Cerebellar cortex (tissue), 1 donor: ENCODE data around the gene NCOA4.
"Not testable (repeated sequence)": the region's sequence is repeated elsewhere in the genome, so short reads cannot be mapped to it uniquely, and the experiment has no call there.

Experiments
- DNase-seq: peaks from one replicate; pipeline ENCODE4 v3.0.0-alpha.2; 2015; ENCODE audit warnings: low spot score

The NCOA4 gene

DNA sequence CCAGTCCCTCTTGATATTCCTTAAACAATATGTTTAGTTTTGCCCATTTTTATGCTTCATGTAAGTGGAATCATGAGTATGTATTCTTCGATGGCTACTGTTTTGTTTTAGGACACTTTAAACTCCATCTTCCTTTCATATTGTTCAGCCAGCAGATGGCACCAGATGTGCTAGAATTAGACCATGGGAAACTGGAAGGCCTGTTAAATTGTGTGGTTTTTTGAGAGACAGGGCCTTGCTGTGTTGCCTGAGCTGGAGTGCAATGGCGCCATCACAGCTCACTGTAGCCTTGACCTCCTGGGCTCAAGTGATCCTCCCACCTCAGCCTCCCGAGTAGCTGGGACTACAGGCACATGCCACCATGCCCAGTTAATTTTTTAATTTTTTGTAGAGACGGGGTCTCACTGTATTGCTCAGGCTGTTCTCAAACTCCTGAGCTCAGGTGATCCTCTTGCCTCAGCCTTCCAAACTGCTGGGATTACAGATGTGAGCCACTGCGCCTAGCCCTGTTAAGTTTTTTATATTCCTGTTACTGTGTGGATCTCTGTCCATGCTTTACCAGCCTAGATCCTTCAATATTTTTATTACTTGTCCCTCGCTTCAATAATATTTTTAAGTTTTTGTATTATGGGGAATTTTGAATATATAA lies 46.8 kb downstream of the NCOA4 start:
- DNase-seq = peak; percentile 56

DNA sequence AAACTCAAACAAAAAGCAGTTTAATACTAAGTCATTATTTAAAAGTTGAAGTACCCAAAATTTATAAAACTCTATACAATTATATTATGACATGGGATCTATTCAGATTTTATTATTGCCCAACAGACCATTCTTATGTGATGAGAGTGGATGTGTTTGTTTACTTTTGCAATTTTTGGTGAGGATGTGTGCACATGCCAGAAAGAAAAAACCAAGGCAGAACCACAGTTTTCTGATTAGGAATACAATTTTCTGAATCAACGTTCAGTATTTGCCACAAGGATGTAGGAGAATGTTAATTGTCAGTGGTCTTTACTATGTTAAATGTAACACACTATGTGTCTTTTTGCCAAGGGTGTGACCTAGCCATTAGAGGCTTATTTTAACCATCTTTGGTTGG lies 49.1 kb downstream of the NCOA4 start:
- not testable (repeated sequence) for DNase-seq

DNA sequence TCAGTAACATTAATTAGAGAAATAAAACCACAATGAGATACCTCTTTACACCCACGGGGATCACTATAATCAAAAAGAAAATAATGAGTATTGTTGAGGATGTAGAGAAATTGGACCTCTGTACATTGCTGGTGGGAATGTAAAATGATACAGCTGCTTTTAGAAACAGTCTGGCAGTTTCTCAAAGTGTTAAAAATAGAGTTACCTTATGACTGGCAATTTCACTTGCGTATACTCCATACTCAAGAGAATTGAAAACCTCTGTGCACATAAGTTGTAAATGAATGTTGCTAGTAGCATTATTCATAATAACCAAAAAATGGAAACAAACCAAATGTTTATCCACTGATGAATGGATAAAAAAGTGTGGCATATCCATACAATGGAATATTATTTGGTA lies 51.9 kb downstream of the NCOA4 start:
- not testable (repeated sequence) for DNase-seq

DNA sequence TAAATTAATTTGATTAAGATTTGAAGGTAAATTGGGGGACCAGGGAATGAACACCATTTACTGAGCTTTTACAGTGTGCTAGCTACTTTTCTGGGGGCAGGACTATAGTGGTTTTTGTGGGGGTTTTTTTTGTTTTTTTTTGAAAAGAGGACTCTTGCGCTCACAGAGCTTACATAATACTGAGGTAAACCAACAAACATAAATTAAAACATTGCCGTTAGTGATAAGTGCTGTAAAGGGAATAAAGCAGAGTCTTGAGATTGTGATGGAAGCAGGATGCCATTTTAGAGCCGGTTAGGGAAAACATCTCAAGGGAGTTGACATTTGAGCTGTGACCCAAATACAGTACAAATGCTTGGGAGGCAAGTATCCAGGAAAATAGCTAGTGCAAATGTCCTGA lies 56.4 kb downstream of the NCOA4 start:
- DNase-seq = not testable (repeated sequence)

DNA sequence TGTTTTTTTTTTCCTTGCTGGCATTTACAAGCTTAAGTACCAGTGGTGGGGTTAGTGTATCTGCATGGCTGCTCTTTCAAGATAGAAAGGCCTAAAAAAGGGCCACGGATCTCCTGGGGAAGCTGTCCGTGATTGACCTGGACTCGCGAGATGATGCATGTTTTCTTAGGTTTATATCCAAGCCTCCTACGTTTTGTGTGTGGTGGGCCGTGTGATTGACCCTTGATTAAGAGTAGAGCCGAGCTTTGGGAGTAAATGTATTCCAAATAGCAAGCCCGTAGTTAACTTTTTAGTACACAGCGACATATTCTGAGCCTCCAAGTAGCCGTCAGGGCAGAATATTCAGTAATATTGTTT lies 57.6 kb downstream of the NCOA4 start:
- DNase-seq = not testable (repeated sequence)

DNA sequence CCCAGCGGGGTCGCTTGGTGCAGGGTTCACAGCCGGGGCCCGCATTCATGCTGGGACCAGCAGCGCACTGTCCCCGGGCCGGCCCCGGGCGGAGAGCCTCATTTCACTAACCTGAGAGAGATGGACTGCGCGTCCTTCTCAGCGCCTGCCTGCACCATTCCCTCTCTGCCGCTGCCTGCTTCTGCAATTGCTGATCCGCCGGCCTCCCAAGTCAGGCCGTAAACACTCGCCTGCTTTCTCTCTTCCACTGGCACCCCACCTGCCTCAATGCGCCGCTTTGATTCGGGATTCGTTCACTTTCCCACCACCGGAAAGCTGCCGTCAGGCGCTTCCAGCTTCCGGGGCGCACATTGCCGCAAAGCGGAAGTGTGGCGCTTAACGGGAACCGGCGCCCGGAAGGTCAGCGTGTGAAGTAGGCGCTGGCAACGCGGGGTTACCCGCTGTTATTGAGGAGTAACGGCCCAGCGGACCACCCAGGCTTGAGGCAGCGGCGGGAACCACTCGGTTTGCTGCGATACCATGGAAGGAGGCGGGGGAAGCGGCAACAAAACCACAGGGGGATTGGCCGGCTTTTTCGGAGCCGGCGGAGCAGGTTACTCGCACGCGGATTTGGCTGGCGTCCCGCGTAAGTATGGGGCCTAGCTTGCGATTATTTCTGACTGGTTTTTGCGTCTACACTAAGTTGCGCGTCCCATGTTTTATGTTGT lies 58.2 kb downstream of the NCOA4 start, which contains the start of gene TIMM23:
TIMM23 (plus strand) TSS at position 384 of the 707 bp plus-strand sequence; CDS start at position 520, 136 bp downstream.
- peak; percentile 83 for DNase-seq

DNA sequence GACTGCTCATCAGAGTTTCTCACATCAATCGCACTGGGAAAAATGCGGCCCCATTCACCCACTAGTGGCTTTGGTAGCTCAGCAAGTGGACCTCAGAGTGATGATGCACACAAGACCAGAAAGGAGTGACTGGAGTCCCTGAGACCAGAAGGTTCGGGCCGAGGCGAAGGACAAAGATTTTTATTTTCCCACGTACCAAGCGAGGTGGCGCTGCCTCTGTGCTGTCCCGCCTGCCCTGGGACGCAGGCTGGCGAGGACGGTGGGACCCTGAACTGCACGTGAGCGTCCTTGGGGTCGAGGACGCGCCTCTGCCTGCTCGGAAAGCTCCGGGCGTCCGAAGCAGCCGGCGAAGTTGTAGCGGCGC lies 58.7 kb downstream of the NCOA4 start:
- not testable (repeated sequence) for DNase-seq

DNA sequence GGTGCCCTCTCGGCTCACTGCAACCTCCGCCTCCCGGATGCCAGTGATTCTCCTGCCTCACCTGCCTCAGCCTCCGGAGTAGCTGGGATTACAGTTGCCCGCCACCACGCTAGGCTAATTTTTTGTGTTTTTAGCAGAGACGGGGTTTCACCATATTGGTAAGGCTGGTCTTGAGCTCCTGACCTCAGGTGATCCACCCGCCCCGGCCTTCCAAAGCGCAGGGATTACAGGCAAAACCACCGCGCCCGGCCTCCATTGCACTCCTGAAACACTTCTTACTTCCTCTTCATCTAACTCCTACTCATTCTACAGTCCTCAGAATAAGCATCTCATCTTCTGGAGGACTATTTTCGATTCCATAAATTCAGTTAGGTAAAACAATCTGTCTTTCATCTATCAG lies 59.4 kb downstream of the NCOA4 start:
- not testable (repeated sequence) for DNase-seq

DNA sequence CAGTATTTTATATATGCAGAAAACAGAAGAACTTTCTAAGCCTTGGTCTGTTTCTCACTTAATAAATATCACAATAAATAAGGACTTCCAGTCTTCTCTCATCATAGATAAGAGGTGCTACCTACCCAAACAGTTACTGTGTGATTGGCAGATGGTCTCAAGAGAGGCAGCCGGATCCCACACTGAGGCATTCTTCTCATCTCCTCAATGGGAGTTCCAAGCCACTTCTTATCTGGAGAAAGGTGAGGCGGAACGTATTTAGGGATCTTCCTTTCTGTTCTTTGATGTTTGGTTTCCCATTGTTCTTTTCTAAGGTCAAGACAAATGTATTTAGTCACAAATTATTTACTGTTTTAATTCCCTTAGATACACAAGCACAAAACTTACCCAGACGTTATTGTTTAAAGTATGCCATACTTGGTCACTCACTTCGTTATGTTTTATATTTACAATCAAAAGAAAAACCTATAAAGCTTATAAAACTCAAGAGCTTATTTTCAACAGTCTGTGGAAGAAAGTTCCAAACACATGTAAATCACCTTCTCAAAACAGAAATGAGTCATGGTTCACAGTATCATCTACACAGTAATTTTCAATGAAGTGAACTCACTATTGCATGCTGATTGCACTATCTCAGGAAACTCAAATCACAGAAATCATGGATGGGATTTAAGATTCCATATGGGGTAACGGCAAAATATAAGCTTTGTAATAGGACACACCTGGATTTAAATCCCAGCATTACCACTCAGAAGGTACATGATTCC lies 67.6 kb downstream of the NCOA4 start:
- DNase-seq = not testable (repeated sequence)

DNA sequence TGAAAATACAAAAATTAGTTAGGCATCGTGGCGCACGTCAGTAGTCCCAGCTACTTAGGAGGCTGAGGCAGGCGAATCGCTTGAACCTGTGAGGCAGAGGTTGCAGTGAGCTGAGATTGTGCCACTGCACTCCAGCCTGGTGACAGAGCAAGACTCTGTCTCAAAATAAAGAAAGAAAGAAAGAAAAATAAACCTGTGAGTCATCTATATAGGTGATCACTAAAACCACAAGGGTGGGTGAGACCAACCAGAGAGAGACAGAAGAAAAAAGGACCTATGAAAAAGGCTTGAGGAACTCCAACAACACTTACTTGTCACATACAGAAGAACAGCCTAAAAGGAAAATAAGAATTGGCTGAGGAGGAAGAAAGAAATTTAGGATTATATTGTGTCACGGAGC lies 72.5 kb downstream of the NCOA4 start:
- DNase-seq = not testable (repeated sequence)

DNA sequence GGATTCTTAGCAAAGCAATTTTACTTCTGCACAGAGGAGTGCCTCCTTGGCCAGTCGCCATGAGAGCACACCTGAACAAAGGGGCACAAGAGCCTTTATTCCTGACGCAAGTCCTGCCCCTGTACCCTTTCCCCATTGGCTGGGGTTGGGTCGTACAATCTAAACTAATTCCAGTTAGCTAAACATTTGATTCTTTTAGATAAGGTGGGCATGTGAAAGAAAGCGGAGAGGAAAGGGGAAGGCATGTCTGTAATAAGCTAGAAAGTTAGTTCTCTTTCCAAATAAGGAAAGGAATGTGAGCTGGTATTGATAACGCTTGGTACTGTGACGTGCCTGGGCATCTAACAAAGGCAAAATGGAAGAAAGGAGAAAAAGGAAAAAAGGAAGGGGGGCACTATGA lies 73.8 kb downstream of the NCOA4 start:
- DNase-seq = not testable (repeated sequence)
